ENCODE measurements around the gene ANKRD44. TPM values are rescaled to one million over a fixed set of nuclear protein-coding genes. Genes with fewer than 3 reads are reported as not detected.

The ANKRD44 gene
- total RNA-seq, 4 donors from 2014 or later: 22.8 to 69.1 (median 37.5) TPM

DNA sequence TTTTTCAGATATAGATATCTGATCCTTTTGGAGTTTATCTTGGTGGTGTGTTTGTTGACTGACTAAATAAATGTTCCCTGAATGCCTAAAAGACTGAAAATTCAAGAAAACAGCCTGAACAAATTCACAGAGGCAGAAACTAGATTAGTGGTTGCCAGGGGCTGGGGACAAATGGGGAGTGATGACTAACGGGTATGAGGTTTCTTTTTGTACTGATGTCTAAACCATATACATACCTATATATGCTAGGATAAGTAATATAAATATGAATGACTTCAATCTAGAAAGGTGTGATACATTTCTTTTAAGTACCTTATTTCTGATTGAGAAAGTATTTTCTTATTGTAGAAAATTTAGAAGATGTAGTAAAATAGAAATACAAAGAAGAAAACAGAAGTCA, 207.2 kb downstream of the ANKRD44 start:
- TF ChIP-seq, protein P1, sequence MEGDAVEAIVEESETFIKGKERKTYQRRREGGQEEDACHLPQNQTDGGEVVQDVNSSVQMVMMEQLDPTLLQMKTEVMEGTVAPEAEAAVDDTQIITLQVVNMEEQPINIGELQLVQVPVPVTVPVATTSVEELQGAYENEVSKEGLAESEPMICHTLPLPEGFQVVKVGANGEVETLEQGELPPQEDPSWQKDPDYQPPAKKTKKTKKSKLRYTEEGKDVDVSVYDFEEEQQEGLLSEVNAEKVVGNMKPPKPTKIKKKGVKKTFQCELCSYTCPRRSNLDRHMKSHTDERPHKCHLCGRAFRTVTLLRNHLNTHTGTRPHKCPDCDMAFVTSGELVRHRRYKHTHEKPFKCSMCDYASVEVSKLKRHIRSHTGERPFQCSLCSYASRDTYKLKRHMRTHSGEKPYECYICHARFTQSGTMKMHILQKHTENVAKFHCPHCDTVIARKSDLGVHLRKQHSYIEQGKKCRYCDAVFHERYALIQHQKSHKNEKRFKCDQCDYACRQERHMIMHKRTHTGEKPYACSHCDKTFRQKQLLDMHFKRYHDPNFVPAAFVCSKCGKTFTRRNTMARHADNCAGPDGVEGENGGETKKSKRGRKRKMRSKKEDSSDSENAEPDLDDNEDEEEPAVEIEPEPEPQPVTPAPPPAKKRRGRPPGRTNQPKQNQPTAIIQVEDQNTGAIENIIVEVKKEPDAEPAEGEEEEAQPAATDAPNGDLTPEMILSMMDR (IDR thresholded peaks at IDR 0.05; ENCODE audit: low read depth): no peak

DNA sequence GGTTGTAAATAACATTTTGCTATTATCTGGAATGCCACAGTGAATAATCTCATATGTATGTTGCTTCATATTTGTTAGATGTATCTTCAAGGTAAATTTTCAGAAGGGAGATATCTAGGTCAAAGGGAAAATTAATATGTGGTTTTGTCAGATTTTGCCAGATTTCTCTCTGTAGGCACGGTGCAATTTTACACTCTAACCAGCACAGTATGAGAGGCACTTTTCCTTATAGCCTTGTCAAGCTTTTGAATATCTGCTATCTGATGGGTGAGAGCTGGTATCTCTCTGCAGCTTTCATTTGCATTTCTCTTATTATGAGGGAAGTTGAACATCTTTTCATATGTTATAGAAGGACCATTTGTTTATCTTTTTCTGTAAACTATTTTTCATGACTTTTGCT, 208.3 kb downstream of the ANKRD44 start:
- TF ChIP-seq, protein P1 (IDR thresholded peaks at IDR 0.05; ENCODE audit: low read depth): no peak

DNA sequence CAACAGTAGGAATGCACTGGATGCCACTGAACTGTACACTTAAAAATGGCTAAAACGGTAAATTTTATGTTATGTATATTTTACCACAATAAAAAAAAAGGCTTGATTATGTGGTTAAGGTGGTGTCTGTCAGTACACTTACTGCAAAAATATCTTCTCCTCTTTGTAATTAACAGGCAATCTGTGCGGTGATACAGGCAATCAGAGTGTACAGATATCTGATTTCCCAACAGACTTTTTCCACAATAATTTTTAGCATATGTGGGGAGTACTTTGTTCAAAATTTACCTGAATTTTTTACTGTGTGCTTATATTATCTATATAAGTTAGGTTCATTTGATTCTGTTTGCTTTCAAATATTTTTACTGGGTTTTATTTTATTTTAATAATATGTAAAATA, 209.1 kb downstream of the ANKRD44 start:
- TF ChIP-seq, protein P1 (IDR thresholded peaks at IDR 0.05; ENCODE audit: low read depth): no peak

DNA sequence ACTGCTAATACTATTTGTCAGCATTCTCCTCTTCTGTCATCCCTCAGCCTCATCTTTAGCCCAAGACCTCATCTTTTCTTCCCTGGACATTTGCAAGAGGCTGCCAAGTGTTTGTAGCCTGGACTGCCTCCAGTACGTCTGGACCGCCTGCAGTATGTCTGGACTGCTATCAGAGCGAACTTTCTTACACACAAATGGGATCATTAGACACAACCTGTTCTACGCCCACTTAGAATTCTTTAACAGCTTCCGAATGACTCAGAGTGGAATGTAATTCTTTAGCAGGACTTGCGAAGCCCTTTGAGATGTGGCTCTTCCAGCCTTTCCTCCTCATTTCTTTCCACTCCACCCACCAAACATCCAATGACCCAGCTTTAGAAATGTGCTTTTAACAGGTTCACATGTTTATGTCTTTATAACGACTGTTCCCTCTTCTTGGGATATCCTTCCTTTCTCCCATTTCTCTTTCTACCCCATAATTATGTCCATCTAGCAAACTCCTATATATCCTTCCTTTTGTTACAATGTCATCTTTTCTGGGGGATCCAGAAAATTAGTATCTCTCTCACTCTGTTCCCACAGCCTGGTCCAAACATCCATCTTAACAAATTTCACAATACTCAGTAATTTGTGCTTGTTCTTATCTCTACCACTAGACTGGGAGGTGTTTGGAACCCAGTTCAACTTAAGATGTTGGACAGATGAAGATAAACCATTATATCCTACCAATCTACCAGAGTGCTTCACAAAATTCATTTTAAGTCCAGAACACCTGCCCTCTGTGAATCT, 212.8 kb downstream of the ANKRD44 start:
- TF ChIP-seq, protein P1 (IDR thresholded peaks at IDR 0.05; ENCODE audit: low read depth): no peak

DNA sequence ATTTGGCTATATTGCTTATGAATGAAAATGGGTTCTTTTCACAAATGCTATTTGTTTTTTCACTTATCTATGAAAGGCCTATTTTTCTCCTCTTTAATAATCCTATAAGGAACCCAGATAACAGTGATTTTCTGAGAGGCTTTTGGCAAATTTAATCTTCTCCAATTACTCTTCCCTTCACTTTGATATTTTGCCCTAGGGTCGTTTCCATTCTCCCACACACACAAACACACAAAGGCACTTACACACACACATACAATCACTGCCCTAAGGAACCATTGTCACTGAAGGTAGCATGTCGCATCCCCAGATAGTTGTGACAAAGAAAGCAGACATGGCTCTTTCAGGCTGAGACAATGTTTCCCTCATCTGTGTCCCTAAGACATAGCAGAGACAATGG, 213.9 kb downstream of the ANKRD44 start:
- TF ChIP-seq, protein P1 (IDR thresholded peaks at IDR 0.05; ENCODE audit: low read depth): no peak

DNA sequence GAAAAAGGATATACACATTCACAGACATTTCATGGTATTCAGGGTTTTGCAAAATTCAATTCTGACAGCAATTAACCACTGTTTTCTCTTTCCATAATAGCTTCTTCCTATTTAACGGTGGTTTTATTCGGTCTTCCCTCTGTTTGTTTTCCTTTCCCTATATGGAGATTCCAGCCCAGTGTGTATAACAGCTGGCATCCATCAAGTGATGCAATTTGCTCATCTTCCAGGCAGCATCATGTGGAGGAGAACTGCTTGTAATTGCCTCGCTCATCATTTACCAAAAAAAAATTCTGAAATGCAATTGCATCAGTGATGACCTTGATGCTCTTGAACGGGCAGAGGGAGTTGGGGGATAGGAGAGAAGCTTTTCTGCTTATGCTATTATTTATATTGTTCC, 218.1 kb downstream of the ANKRD44 start:
- TF ChIP-seq, protein P1 (IDR thresholded peaks at IDR 0.05; ENCODE audit: low read depth): no peak

DNA sequence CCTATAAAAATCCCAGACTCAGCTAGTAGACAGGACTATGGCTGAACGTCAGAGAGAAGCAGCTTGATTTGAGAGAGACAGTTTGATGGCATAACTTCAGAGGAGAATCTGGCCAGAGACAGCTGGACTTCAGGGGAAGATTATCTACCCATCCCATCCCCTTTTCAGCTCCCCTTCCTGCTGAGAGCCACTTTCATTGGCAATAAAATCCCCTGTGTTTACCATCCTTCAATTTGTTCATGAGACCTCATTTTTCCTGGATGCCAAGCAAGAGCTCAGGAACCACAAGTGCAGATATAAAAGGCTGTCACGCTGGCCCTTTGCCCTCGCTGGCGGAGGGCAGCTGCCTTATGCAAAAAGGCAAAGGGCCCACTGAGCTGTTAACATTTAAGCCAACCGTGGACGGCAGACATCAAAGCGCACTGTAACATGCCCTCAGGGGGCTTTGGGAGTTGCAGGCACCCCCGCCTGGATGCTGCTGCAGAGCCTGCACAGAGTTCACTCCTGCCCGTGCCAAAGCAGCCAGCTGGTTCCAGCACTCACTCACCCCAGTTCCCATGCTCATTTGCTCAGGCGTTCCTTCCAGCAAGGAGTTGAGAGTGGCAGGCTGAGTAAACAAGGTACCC, 219.7 kb downstream of the ANKRD44 start:
- TF ChIP-seq, protein P1 (IDR thresholded peaks at IDR 0.05; ENCODE audit: low read depth): no peak
